Measurements from ENCODE around the gene BLOC1S3.

BLOC1S3 gene

DNA sequence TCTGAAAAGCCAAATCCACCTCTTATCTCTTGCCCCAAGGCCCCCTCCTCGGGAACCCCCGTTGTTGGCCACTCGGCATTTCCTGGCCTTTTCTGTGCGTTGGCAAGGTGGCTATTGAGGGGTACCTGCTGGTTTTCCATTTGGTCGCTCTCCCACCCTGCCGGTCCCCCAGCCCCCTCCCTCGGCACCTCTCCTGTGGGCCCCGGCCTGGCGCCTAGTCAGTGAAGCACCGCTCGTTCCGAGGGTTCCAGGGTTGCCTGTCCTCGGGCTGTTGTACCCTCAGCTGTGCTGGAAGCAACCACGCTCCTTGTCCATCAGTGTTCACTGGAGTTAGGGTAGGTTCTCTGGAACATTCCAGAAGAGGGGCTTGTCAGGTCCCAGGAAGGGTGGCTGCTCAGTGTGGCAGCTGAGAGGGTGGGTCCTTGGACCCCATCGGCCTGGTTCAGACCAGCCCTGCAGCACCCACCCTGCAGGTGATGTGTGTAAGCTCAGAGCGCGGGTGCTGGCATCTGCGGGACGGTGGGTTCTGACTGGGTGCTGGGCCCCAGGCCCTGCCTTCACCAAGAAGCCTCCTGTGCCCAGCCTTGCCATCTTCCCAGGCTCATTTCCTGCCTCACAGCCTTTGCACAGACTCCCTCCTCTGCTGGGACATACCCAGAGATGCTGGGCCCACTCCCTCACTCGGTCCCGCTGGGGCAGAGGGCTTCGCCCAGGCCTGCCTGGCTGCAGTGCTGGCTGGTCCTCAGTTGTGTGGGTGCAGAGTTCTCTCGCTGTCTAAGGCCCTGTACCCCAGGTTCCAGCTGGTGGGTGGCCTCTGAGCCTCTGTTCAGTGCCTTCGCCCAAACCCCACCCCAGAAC is 39.1 kb upstream of the BLOC1S3 start:
- Histone ChIP-seq H3K9ac (ENCODE audit: low read length in 5 of 5) (no peak overlapping the region), H3K27me3 (ENCODE audit: control insufficient read depth in 5 of 5, insufficient read depth in 4 of 5, low read length in 5 of 5) (no peaks in the 10 kb centered on the region), H3K27ac (ENCODE audit: low read depth, low read length) (no peak overlapping the region), H3K4me1 (ENCODE audit: control insufficient read depth in 5 of 5, insufficient read depth in 5 of 5, low read length in 5 of 5) (peaks cover 0 to 12% (median 8%) of the 10 kb centered on the region in 5 donors), H3K36me3 (ENCODE audit: control insufficient read depth in 5 of 5, insufficient read depth in 5 of 5, low read length in 5 of 5) (peaks cover 0 to 33% (median 31%) of the 10 kb centered on the region in 5 donors), H3K9me3 (ENCODE audit: control insufficient read depth in 5 of 5, low read length in 5 of 5) (no peaks in the 10 kb centered on the region), H3K4me3 (ENCODE audit: low read depth in 1 of 5, low read length in 5 of 5) (no peak overlapping the region)

DNA sequence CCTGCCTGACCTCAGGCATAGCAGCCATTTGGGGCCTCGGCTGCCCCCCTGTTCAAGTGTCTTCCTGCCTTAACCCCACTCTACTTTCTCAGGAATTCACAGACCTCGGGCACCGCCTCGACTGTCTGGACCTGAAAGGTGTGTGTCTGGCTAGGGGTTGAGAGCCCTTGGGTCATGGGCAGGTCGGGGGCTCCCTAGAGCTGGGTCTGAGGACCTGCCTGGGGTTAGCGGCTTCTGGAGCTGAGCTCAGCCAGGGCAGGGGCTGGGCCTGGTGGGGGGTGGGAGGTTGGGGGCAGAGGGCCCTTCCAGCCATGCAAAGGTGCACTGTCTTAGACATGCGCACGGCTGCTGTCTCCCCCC is 38.5 kb upstream of the BLOC1S3 start:
- Histone ChIP-seq H3K36me3 (ENCODE audit: control insufficient read depth in 5 of 5, insufficient read depth in 5 of 5, low read length in 5 of 5) (peaks cover 0 to 38% (median 35%) of the 10 kb centered on the region in 5 donors), H3K9me3 (ENCODE audit: control insufficient read depth in 5 of 5, low read length in 5 of 5) (no peaks in the 10 kb centered on the region), H3K27ac (ENCODE audit: low read depth, low read length) (no peak overlapping the region), H3K4me3 (ENCODE audit: low read depth in 1 of 5, low read length in 5 of 5) (no peak overlapping the region), H3K4me1 (ENCODE audit: control insufficient read depth in 5 of 5, insufficient read depth in 5 of 5, low read length in 5 of 5) (peaks cover 0 to 12% (median 8%) of the 10 kb centered on the region in 5 donors), H3K27me3 (ENCODE audit: control insufficient read depth in 5 of 5, insufficient read depth in 4 of 5, low read length in 5 of 5) (no peaks in the 10 kb centered on the region), H3K9ac (ENCODE audit: low read length in 5 of 5) (no peak overlapping the region)

DNA sequence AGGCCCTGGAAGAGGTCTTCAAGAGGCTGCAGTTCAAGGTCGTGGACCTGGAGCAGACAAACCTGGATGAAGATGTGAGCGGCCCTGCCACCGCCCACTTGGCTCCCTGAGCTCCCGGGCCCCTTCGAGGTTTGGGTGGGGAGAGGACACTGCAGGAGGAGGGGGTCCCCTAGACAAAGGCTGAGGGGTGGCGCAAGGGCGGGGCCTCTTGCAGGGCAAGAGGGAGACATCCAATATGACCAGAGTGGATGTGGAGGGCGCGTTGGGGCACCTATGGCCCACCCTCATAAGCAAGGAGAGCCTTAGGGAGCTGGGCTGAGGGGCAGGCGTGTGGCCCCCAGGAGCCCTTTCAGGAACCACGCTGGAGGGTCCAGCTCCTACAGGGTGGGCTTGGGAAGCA is 38.1 kb upstream of the BLOC1S3 start:
- Histone ChIP-seq H3K9ac (ENCODE audit: low read length in 5 of 5) (no peak overlapping the region), H3K27ac (ENCODE audit: low read depth, low read length) (no peak overlapping the region), H3K27me3 (ENCODE audit: control insufficient read depth in 5 of 5, insufficient read depth in 4 of 5, low read length in 5 of 5) (no peaks in the 10 kb centered on the region), H3K4me1 (ENCODE audit: control insufficient read depth in 5 of 5, insufficient read depth in 5 of 5, low read length in 5 of 5) (peaks cover 0 to 12% (median 8%) of the 10 kb centered on the region in 5 donors), H3K4me3 (ENCODE audit: low read depth in 1 of 5, low read length in 5 of 5) (no peak overlapping the region), H3K36me3 (ENCODE audit: control insufficient read depth in 5 of 5, insufficient read depth in 5 of 5, low read length in 5 of 5) (peaks cover 0 to 42% (median 39%) of the 10 kb centered on the region in 5 donors), H3K9me3 (ENCODE audit: control insufficient read depth in 5 of 5, low read length in 5 of 5) (no peaks in the 10 kb centered on the region)

DNA sequence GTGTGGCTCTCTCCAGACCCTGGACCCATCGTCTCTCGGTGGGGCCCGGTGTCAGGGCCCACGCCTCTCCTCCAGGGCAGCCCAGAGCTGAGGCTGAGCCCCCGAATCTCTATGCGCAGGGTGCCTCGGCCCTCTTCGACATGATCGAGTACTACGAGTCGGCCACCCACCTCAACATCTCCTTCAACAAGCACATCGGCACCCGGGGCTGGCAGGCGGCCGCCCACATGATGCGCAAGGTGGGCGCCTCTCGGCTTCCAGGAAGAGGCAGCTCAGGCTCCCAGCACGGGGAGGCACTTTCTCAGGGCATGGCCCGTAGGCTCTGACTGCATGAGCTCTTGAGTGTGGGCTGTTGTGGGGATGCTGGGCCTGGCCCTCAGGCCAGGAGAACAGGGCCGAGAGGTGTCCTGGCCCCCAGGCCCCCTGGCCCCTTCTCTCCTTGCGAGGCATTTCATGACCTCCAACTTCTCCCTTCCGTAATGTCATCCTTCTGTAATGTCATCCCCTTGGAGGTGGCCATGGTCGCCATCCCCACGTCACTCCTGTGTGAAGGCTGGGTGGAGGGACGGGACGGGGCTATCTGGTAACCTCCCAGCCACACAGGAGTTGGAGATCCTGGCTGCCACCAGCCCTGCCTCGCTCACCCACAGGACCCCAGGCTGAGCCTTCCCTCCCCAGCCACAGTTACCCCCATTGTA is 37.2 kb upstream of the BLOC1S3 start:
- Histone ChIP-seq H3K9me3 (ENCODE audit: control insufficient read depth in 5 of 5, low read length in 5 of 5) (no peaks in the 10 kb centered on the region), H3K4me3 (ENCODE audit: low read depth in 1 of 5, low read length in 5 of 5) (no peak overlapping the region), H3K4me1 (ENCODE audit: control insufficient read depth in 5 of 5, insufficient read depth in 5 of 5, low read length in 5 of 5) (peaks cover 0 to 11% (median 8%) of the 10 kb centered on the region in 5 donors), H3K9ac (ENCODE audit: low read length in 5 of 5) (no peak overlapping the region), H3K36me3 (ENCODE audit: control insufficient read depth in 5 of 5, insufficient read depth in 5 of 5, low read length in 5 of 5) (peaks cover 0 to 49% (median 44%) of the 10 kb centered on the region in 5 donors), H3K27me3 (ENCODE audit: control insufficient read depth in 5 of 5, insufficient read depth in 4 of 5, low read length in 5 of 5) (no peaks in the 10 kb centered on the region), H3K27ac (ENCODE audit: low read depth, low read length) (no peak overlapping the region)

DNA sequence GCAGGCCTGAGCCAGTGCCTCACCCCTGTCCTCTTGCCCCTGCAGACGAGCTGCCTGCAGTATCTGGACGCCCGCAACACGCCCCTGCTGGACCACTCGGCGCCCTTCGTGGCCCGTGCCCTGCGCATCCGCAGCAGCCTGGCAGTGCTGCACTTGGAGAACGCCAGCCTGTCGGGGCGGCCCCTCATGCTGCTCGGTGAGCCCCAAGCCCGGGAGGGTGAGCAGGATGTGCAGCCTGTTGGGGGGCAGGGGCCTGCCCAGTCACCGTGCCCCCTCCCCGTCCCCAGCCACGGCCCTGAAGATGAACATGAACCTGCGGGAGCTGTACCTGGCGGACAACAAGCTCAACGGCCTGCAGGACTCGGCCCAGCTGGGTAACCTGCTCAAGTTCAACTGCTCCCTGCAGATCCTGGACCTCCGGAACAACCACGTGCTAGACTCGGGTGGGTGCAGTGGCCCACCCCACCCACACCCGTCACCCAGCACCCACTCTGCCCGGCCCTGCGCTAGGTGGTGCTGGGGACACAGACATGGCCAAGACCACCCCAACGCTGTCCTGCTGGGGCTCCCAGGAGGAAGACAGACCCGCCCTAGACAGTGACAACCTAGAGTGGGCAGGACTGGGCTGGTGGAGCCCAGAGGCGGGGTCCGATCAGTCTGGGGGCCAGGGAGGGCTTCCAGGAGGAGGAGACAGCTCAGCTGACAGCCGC is 36.4 kb upstream of the BLOC1S3 start:
- H3K36me3 ChIP-seq (ENCODE audit: control insufficient read depth in 5 of 5, insufficient read depth in 5 of 5, low read length in 5 of 5) = peaks cover 0 to 55% (median 47%) of the 10 kb centered on the region in 5 donors

DNA sequence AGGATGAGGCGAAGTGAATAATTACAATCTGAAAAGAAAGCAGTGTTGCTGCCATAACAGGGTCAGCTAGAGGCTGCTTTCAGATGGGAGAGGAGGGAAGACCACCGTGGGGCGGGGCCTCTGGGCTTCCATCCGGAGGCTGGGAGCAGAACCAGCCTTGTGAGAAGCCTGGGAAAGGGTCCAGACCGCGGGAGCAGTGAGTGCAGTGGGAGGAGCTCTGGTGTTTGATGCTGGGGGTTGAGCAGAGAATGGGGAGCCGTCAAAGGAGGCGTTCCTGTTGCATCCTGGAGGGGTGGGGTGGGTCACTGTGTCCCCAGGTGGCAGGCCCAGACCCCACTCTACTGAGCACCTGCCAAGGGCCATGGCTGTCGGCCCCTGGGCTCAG is 35.9 kb upstream of the BLOC1S3 start:
- H3K9me3 ChIP-seq (ENCODE audit: control insufficient read depth in 5 of 5, low read length in 5 of 5) = no peaks in the 10 kb centered on the region
- peak overlapping the region in 1 of 5 donors; percentile 17 for H3K9ac ChIP-seq (ENCODE audit: low read length in 5 of 5)
- no peaks in the 10 kb centered on the region for H3K4me1 ChIP-seq (ENCODE audit: control insufficient read depth in 5 of 5, insufficient read depth in 5 of 5, low read length in 5 of 5)
- H3K4me3 ChIP-seq (ENCODE audit: low read depth in 1 of 5, low read length in 5 of 5) = no peak overlapping the region
- H3K27ac ChIP-seq (ENCODE audit: low read depth, low read length) = no peak overlapping the region
- no peaks in the 10 kb centered on the region for H3K27me3 ChIP-seq (ENCODE audit: control insufficient read depth in 5 of 5, insufficient read depth in 4 of 5, low read length in 5 of 5)
- H3K36me3 ChIP-seq (ENCODE audit: control insufficient read depth in 5 of 5, insufficient read depth in 5 of 5, low read length in 5 of 5) = peaks cover 0 to 59% (median 47%) of the 10 kb centered on the region in 5 donors

More for the DNA sequence above, 36.4 kb upstream of the BLOC1S3 start:
- Histone ChIP-seq H3K4me3 (ENCODE audit: low read depth in 1 of 5, low read length in 5 of 5) (no peak overlapping the region), H3K9me3 (ENCODE audit: control insufficient read depth in 5 of 5, low read length in 5 of 5) (no peaks in the 10 kb centered on the region), H3K4me1 (ENCODE audit: control insufficient read depth in 5 of 5, insufficient read depth in 5 of 5, low read length in 5 of 5) (peaks cover 0 to 4% (median 3%) of the 10 kb centered on the region in 5 donors), H3K27me3 (ENCODE audit: control insufficient read depth in 5 of 5, insufficient read depth in 4 of 5, low read length in 5 of 5) (no peaks in the 10 kb centered on the region), H3K9ac (ENCODE audit: low read length in 5 of 5) (no peak overlapping the region), H3K27ac (ENCODE audit: low read depth, low read length) (no peak overlapping the region)

DNA sequence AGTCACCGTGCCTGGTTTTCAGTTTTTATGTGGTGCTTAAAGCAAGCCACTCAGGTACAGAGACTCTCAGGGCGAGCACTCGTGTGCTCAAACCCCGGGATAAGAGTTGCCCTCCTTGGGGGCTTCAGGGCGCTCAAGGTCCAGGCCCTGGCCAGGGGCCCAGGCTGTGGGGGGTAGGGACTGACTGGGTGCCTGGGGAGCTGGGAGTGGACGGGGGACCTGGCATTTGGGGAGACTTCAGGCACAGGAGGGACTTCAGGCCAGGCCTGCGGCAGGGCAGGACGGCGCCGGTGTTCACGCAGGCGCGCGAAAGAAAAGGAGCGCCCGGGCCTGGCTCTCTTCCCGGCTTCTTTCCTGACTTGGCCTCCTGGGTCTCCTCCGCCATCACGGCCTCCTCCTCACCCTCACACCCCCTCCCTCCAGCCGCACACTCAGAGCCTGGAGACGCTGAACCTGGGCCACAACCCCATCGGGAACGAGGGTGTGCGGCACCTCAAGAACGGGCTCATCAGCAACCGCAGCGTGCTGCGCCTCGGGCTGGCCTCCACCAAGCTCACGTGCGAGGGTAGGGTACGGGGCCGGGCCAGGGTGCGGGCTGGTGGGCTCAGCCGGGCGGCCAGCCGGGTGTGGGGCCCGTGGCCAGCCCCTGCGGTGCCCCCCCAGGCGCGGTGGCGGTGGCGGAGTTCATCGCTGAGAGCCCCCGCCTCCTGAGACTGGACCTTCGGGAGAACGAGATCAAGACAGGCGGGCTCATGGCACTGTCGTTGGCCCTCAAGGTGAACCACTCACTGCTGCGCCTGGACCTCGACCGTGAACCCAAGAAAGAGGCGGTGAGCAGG is 33.9 kb upstream of the BLOC1S3 start:
- no peak overlapping the region for H3K27ac ChIP-seq (ENCODE audit: low read depth, low read length)
- no peaks in the 10 kb centered on the region for H3K9me3 ChIP-seq (ENCODE audit: control insufficient read depth in 5 of 5, low read length in 5 of 5)
- no peak overlapping the region for H3K4me3 ChIP-seq (ENCODE audit: low read depth in 1 of 5, low read length in 5 of 5)
- no peaks in the 10 kb centered on the region for H3K27me3 ChIP-seq (ENCODE audit: control insufficient read depth in 5 of 5, insufficient read depth in 4 of 5, low read length in 5 of 5)
- H3K4me1 ChIP-seq (ENCODE audit: control insufficient read depth in 5 of 5, insufficient read depth in 5 of 5, low read length in 5 of 5) = no peaks in the 10 kb centered on the region
- no peak overlapping the region for H3K9ac ChIP-seq (ENCODE audit: low read length in 5 of 5)
- H3K36me3 ChIP-seq (ENCODE audit: control insufficient read depth in 5 of 5, insufficient read depth in 5 of 5, low read length in 5 of 5) = peaks cover 0 to 59% (median 47%) of the 10 kb centered on the region in 5 donors

DNA sequence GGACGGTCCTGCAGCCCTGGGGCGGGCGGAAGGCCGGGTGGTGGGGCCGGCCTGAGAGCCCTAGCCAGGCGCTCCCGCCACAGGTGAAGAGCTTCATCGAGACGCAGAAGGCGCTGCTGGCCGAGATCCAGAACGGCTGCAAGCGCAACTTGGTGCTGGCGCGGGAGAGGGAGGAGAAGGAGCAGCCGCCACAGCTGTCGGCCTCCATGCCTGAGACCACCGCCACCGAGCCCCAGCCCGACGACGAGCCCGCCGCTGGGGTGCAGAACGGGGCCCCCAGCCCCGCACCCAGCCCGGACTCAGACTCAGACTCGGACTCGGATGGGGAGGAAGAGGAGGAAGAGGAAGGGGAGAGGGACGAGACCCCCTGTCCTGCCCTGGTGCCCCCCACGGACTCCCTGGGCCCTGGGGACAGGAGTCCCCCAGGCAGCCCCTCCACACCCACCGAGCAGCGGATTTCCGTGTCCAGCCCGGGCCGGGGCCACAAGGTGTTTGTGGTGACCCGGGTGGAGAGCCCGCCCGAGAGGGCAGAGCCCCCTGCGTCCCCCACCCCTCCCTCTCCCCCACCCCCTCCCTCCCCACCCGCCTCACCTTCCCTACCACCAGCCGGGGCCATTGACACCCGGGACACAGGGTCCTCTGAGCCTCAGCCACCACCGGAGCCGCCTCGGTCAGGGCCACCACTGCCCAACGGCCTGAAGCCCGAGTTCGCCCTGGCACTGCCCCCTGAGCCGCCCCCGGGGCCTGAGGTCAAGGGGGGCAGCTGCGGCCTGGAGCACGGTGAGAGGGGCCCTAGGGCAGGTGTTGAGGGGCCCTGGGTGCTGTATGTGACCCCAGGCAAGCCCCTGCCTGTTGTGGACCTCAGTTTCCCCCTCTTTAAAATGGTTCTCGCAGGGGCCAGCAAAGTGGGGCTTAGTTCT is 33.1 kb upstream of the BLOC1S3 start:
- Histone ChIP-seq H3K9me3 (ENCODE audit: control insufficient read depth in 5 of 5, low read length in 5 of 5) (no peaks in the 10 kb centered on the region), H3K27ac (ENCODE audit: low read depth, low read length) (no peak overlapping the region), H3K4me3 (ENCODE audit: low read depth in 1 of 5, low read length in 5 of 5) (no peak overlapping the region), H3K36me3 (ENCODE audit: control insufficient read depth in 5 of 5, insufficient read depth in 5 of 5, low read length in 5 of 5) (peaks cover 0 to 59% (median 47%) of the 10 kb centered on the region in 5 donors), H3K9ac (ENCODE audit: low read length in 5 of 5) (no peak overlapping the region), H3K4me1 (ENCODE audit: control insufficient read depth in 5 of 5, insufficient read depth in 5 of 5, low read length in 5 of 5) (no peaks in the 10 kb centered on the region), H3K27me3 (ENCODE audit: control insufficient read depth in 5 of 5, insufficient read depth in 4 of 5, low read length in 5 of 5) (peaks cover 0 to 3% (median 0%) of the 10 kb centered on the region in 5 donors)

DNA sequence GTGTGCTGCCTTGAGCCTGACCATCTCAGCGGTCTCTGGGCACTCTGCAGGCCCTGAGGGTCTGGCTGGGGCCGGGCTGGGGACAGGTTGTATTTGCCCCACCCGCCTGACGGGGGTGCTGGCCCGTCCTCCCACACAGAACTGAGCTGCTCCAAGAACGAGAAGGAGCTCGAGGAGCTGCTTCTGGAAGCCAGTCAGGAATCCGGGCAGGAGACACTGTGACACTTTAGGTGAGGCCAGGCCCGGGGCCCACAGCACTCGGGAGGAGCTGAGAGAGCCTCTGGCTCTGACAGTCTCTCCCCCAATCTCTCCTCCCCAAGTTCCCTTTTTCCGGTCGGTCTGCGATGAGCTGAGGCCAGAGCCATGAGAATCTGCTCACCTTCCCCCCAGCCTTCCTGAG is 32.3 kb upstream of the BLOC1S3 start:
- Histone ChIP-seq H3K4me1 (ENCODE audit: control insufficient read depth in 5 of 5, insufficient read depth in 5 of 5, low read length in 5 of 5) (no peaks in the 10 kb centered on the region), H3K27me3 (ENCODE audit: control insufficient read depth in 5 of 5, insufficient read depth in 4 of 5, low read length in 5 of 5) (peaks cover under 1 to 10% (median 6%) of the 10 kb centered on the region in 5 donors), H3K27ac (ENCODE audit: low read depth, low read length) (no peak overlapping the region), H3K9me3 (ENCODE audit: control insufficient read depth in 5 of 5, low read length in 5 of 5) (no peaks in the 10 kb centered on the region), H3K36me3 (ENCODE audit: control insufficient read depth in 5 of 5, insufficient read depth in 5 of 5, low read length in 5 of 5) (peaks cover 0 to 52% (median 41%) of the 10 kb centered on the region in 5 donors), H3K4me3 (ENCODE audit: low read depth in 1 of 5, low read length in 5 of 5) (no peak overlapping the region), H3K9ac (ENCODE audit: low read length in 5 of 5) (no peak overlapping the region)

Data from subcutaneous abdominal adipose tissue (tissue), 5 donors.